Frontal cortex (tissue), 4 donors: ENCODE results near the gene NFATC1. TPM values are rescaled to one million over a fixed set of nuclear protein-coding genes. Genes with fewer than 3 reads are reported as not detected.

ENCODE experiments used
- DNase-seq, 2 donors: peaks; one replicate each; pipeline ENCODE4 v3.0.0; 2012; ENCODE audit warnings: low spot score in 2 of 2
- FAIRE-seq: peaks from 2 replicates; lab custom pipeline; 2012; peaks lifted over from hg19 to GRCh38; lab: Jason Lieb, UNC
- total RNA-seq: library from RNA; depleted of rRNA; stranded (reverse); fragments of >200 nt; gene quantifications from one replicate; pipeline ENCODE4 v1.2.3, GENCODE V29; 2014
- donor health status: control.
- donor health status: control.
- donor health status: control.

Gene NFATC1
- total RNA-seq, 1 donor from 2014 or later: 0.41 TPM

GRCh38 chr18:79510731-79511241 is 115.1 kb downstream of the NFATC1 start:
- no peak for DNase-seq
- FAIRE-seq: no peak

- FAIRE-seq (no peak), DNase-seq (no peak)
These were observed 115.5 kb downstream of the NFATC1 start for GRCh38 chr18:79511271-79511670.

DNA sequence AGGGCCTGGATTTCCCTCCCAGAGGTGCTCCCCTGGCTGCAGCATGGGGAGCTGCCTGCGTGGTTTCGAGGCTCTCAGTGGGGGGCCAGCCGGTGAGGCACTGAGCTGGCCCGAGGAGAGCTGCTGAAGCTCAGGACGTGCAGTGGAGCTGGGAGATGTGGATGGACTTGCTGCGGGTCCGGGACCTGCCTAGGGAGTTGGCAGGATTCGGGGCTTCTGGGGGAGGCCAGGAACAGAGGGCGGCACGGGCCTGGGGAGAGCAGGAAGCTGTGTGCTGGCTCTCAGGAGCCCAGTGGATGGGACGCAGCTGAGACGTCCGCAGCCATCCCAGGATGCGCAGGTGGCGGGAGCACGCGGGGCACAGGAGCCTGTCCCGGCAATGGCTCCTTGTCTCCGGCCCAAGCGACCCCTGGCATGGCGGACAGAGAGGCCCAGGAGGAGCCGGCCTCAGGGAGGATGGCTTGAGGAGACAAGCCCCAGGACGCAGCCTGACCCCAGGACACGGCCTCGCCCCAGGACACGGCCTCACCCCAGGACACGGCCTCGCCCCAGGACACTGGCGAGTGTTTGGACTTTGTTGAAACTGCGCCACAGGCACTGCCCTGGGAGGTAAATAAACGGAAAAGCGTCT is 116.1 kb downstream of the NFATC1 start:
- no peak for FAIRE-seq
- DNase-seq: no peak

GRCh38 chr18:79512461-79513380 is 117.0 kb downstream of the NFATC1 start:
- no peak for FAIRE-seq
- DNase-seq: no peak

GRCh38 chr18:79513381-79514081 is 117.8 kb downstream of the NFATC1 start:
- no peak for DNase-seq
- no peak for FAIRE-seq

- DNase-seq: no peak
- no peak for FAIRE-seq
These were observed 119.6 kb downstream of the NFATC1 start for GRCh38 chr18:79515331-79515730.

DNA sequence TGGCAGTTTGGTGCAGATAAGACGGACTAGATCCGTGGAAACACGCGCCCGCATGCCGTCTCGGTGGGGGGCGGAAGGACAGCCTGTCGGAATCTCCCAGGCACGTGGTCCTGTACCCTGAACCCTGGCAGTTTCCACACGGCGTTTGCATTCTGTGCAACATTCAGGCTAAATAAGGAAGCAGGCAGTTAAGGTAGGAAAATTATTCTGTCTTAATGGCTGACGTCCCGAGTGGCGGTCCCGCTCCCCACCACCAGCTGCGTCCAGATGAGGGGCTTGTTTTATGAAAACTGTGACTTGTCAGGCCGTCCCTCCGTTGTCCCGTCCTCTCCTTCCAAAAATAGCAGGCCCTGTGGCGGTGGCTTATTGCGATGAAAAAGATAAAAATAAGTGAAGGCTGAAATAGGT is 120.2 kb downstream of the NFATC1 start:
- no peak for DNase-seq
- FAIRE-seq: no peak

DNA sequence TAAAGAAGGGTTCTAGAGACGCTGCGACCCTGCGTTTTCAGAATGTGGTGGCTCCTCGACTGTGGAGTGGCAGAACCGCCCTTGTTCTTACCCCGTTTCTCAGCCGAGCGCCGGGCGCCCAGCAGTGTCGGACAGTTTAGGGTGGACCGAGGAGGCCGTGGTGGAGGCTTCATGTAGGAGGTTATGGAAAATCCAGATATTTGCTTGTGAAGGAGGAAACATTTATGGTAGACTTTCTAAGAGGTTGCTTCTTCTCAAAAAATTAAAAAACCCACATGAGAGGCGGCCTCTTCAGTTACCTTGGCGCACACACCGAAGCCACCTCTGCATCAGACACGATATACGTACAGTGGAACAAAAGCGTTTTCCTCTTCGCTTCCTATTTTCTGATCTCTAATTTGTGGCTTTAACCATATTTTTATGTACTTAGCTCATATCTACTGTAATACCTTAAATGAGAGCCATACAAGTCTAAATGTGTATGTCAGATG is 120.8 kb downstream of the NFATC1 start:
- FAIRE-seq (no peak), DNase-seq (no peak)

DNA sequence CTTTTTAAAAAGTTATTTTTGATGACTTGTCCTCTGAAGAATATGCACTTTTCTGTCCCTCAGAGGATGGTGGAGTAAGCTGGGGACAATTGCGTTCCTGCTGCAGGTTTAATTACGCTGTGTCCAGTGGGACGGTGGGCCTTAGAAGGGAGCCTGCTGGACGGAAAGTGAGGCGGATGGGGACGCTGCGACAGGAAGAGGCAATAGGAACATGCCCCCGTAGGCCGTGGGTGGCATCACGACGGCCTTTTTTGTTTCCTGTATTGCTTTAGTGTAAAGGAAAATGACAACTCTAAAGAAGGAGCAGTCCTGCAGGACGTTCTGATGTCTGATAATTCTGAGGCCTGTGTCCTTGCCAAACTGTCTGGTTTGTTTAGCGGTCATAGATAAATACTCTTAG is 121.6 kb downstream of the NFATC1 start:
- DNase-seq (no peak), FAIRE-seq (no peak)

DNA sequence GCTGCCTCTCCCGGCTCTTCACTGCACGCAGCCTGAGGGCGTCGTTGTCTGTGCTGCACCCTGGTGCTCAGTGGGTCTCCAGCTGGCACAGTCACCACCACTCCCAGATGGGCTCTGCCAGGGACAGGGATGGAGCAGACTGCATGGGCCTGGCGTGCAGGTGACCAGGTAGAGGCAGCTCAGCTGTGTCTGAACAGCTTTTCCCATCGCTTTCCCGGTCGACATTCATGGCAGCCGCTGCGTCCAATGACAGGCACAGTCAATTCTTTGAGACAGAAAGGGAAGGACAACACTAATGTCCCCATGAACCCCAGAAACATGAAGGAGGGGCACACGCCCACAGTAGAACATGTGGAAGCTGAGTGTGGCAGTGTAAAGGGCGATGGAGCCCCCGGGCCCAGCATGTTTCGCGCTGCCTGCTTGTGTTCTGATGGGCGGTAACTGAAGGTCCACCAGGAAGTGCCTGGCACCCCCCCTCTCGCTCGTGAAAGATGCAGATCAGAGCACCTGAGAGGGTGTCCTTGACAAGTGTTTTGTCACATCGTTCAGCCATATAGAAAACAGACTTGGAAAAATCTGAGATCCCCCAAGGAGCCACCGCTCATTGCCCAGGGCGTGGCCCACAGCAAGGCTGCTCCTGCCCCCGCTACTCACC is 122.4 kb downstream of the NFATC1 start:
- DNase-seq: no peak
- no peak for FAIRE-seq

- no peak for FAIRE-seq
- no peak for DNase-seq
These were observed 123.0 kb downstream of the NFATC1 start for GRCh38 chr18:79518683-79519128.

DNA sequence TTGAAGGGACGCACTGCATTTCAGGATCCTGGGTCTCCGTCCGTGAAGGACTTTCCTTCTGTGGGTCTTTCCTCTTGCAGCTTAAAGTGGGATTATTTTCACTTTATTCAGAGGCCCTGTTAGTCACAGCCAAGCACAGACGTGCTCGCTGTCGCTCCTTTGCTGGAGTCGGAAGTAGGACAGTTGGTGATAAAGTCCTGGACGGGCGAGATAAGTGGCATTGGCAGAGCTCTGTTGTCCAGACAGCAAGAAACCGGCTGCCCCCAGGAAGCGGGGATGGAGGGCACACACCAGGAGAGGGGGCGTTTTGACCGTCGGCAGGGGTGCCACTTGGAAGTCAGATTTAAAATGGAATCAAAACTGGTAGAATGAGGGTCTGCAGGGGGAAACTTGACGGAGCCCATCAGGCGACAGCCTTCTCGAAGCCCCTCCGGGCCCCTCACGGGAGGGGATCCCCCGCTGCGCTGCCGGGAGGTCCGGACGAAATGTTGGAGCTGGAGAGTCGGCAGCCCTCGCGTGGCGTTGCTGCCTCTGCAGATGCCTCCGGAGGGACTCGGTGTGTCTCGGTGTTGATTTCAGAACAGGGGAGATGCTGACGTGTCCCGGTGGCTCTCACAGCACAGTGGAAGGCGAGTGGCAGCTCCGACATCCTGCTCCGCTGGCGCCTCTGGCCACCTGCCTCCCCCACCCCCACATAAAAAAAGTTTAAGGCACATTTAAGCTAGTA is 124.2 kb downstream of the NFATC1 start:
- FAIRE-seq (no peak), DNase-seq (no peak)

- FAIRE-seq: no peak
- DNase-seq: no peak
These were observed 125.0 kb downstream of the NFATC1 start for GRCh38 chr18:79520478-79521390.

DNA sequence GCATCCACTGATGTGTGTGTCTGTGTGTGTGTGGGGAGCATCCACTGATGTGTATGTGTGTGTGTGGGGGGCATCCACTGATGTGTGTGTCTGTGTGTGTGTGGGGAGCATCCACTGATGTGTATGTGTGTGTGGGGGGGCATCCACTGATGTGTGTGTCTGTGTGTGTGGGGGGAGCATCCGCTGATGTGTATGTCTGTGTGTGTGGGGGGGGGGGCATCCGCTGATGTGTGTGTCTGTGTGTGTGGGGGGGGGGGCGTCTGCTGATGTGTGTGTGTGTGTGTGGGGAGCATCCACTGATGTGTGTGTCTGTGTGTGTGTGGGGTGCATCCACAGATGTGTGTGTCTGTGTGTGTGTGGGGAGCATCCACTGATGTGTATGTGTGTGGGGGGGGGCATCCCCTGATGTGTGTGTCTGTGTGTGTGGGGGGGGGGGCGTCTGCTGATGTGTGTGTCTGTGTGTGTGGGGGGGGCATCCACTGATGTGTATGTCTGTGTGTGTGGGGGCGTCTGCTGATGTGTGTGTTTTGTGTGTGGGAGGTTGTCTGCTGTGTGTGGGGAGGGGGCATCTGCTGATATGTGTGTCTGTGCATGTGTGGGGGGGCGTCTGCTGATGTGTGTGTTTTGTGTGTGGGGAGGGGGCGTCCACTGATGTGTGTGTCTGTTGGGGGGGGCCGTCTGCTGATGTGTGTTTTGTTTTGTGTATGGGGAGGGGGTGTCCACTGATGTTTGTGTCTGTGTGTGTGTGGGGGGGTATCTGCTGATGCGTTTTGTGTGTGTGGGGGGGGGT is 125.9 kb downstream of the NFATC1 start:
- FAIRE-seq (no peak), DNase-seq (no peak)

DNA sequence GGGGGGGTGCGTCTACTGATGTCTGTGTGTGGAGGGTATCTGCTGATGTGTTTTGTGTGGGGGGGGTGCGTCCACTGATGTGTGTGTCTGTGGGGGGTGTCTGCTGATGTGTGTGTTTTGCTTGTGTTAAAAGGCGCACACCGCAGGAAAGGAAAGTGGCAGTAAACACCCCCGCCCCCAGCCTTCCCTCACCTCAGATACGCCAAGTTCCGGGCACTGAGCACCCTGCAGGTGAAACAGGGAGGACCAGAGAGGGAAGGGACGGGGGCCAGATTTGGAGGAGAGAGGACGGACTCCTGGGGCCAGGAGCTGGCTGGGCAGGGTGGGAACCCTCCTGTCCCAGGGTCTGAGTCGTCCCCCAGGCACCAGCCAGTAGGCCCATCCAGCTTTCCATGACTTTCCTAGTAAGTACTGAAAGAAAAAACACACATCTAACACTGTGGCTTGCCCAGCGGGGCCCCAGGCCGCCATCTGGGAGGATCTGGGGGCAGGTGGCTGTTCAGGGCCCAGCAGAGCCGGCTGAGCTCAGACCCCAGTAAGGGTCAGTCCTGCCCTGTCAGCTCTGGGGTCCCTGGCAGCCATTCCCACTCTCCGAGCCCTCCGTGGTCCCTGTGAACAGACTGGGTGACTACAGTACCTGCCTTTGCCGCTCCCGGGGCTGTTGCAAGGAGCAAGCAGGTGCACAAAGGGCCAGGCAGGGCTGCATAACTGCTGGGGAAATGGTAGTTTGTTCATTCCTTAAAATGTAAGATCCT is 126.9 kb downstream of the NFATC1 start:
- DNase-seq: no peak
- FAIRE-seq: no peak

- DNase-seq (no peak), FAIRE-seq (no peak)
These were observed 127.5 kb downstream of the NFATC1 start for GRCh38 chr18:79523206-79523735.
